PC-9 (cell line): ENCODE data around the gene BMP8A.

Experiments used
- EZH2 ChIP-seq: fragments of 200-600 bp; sonication (generic); IDR thresholded peaks from 2 replicates; pipeline ENCODE4 v1.8.0; 2017; ENCODE audit warnings: antibody characterized with exemption, low read depth
- TF ChIP-seq, protein P1 (sequence below): fragments of 200-600 bp; sonication (generic); conservative IDR thresholded peaks from 2 replicates; pipeline ENCODE4 v1.6.1; 2017; ENCODE audit warnings: mixed run types, antibody characterized with exemption, mild to moderate bottlenecking, moderate library complexity

DNA sequence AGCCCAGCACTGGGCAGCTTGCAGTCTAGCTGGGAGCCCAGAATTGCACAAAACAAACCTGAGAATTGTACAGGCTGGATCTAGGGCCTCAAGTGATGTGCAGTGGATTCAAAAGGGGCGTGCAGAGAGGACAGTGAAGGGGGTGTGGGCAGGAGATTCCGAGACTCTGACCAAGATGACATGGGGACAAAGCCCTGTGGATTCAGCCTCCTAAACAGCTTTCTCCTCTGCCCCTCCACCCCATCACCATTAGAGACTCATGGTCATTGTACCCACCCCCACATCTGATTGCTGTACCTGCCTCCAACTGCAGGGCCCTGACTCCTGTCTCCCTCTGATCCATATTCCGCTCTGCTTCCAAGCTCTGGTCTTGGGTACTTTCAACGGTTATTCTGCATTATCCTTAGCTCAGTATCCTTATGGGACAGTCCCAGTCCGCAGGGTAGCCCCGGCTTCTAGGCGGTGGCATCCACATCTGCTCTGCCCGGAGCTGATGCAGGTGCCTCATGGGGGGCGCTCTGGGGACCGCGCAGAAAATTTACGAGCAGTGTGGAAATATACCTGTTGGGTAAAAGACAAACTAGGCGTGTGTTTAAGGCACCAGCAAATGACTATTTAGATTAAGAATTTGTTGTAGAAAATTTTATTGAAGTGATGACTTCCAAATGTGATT lies 1.7 kb upstream of the BMP8A start:
- TF ChIP-seq, protein P1, sequence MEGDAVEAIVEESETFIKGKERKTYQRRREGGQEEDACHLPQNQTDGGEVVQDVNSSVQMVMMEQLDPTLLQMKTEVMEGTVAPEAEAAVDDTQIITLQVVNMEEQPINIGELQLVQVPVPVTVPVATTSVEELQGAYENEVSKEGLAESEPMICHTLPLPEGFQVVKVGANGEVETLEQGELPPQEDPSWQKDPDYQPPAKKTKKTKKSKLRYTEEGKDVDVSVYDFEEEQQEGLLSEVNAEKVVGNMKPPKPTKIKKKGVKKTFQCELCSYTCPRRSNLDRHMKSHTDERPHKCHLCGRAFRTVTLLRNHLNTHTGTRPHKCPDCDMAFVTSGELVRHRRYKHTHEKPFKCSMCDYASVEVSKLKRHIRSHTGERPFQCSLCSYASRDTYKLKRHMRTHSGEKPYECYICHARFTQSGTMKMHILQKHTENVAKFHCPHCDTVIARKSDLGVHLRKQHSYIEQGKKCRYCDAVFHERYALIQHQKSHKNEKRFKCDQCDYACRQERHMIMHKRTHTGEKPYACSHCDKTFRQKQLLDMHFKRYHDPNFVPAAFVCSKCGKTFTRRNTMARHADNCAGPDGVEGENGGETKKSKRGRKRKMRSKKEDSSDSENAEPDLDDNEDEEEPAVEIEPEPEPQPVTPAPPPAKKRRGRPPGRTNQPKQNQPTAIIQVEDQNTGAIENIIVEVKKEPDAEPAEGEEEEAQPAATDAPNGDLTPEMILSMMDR = no peak
- TF ChIP-seq EZH2 = no peak
